AG08395 (cell line): ENCODE data around the gene XPOT.
A peak's percentile ranks its signal among the peaks of the same experiment; 100 is the strongest.

Source experiments
- DNase-seq: peaks from one replicate; pipeline ENCODE4 v3.0.0; 2012; ENCODE audit warnings: mixed read lengths, low spot score

The XPOT gene

DNA sequence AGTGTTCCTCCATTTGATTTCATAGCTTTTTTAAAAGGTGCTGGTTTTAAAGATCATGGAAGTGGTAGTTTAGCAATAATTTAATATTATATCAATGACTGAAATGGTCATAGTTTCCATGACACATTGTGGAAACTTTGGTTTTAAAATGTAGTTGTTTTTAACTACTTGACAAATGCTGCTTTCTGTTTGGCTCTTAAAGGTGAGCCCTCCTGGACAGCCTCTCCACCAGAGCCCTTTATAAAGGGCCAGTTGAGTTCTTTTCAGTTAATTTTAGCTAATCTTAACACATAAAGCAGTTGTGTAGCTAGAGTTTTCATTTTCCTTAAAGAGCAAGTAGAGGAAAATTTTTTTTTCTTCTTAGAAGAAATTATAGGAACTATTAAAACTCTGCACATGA is 14.0 kb downstream of the XPOT start:
- no peak for DNase-seq

DNA sequence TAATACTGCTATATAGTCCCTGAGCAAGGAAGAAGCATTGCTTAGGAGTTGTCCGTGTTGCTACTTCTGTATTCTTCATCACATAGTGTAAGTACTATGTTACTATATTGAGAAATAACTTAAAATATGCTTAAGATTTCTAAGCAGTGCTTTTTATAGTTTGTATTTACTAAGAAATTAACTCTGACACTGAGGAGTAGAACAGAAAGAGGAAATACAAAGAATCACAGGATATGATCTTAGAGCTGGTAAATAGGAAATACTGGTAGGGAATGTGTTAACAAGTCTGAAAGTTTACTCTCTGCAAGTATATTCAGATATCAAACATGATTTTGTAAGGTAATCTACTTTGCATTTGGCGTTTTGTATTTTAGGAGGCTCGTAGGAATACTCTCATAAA is 15.5 kb downstream of the XPOT start:
- no peak for DNase-seq

DNA sequence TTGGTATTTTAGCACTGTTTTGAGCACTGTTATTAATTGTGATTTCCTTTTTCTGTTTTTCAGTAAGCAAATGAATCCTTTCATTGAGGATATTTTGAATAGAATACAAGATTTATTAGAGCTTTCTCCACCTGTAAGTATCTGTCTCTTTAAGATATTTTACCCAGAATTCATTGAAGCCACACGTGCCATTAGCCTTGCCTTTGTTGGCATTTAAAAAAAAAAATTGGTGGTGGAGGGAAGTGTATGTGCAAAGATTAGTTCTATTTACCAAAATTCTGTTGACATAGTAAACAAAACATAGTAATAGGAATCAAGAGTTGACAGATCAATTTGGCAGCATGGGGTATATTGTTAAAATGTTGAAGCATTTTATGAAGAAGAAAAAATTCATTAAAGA is 23.8 kb downstream of the XPOT start:
- DNase-seq: no peak

DNA sequence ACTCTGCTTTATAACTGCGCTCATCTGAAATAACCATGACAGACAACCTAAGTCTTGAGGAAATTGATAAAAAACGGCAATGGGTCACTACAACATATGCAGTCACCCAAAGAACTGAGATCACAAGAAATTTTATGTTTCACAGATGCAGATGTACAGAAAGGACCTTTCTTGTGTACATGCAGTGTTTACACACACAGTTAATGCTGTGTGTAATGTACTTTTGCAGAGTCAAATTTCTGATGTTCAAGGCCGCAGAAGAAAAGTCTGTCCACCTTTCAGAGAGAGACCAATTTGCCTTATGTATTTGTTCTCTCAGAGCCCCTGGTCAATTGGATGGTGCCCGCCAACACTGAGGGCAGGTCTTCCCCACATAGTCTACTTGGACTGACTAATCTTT is 24.8 kb downstream of the XPOT start:
- DNase-seq: no peak

DNA sequence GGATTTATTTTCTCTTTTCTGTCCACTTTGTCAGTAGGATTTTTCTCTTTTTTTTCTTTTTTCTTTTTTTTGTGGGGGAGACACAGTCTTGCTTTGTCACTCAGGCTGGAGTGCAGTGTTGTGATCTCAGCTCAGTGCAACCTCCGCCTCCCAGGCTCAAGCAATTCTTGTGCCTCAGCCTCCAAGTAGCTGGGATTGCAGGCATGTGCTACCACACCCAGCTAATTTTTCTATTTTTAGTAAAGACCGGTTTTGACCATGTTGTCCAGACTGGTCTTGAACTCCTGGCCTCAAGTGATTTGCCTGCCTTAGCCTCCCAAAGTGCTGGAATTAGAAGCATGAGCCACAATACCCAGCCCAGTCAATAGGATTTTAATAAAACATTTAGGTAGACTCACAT is 26.7 kb downstream of the XPOT start:
- DNase-seq: no peak

DNA sequence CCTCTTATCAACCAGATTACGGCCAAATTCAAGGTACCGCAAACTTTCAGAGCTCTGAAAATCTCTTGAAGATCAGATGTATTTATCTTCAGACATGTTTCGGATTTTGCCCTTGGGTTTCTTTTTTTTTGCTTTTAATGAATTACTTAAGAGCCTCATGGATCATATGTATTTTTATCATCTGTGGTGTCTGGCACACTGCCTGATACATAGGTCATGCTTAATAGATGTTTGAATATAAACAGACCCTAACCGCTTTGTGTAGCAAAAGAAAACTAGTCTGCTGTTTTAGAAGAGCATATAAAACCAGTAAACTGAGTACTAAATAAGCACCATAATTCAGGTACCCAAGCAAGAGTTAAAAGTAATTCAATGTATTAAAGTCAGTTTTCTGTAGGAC is 27.6 kb downstream of the XPOT start:
- DNase-seq: no peak

DNA sequence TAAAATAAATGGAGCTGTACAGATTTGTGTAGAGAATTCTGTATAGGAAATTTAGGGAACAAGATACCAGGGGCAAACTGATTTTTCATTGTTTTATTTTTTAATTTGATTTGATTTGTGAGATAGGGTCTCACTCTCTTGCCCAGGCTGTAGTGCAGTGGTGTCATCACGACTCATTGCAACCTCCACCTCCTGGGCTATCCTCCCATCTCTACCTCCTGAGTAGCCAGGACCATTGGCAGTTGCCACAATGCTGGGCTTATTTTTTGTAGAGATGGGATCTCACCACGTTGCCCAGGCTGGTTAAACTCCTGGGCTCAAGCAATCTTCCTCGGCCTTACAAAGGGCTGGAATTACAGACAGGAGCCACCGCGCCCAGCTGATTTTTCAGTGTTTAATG is 29.7 kb downstream of the XPOT start:
- no peak for DNase-seq

DNA sequence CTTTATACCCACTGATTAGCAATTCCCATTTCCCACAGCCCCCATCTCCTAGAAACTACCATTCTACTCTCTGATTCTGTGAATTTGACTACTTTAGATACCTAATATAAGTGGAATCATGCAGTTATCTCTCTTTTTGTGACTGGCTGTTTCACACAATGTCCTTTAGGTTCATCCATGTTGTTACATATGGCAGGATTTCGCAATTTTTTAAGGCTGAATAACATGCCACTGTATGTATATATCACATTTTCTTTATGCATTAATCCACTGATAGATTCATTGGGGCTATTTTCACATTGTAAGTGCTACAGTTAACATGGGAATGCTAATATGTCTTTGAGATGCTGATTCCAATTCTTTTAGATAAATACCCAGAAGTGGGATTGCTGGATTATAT is 35.9 kb downstream of the XPOT start:
- DNase-seq: no peak

DNA sequence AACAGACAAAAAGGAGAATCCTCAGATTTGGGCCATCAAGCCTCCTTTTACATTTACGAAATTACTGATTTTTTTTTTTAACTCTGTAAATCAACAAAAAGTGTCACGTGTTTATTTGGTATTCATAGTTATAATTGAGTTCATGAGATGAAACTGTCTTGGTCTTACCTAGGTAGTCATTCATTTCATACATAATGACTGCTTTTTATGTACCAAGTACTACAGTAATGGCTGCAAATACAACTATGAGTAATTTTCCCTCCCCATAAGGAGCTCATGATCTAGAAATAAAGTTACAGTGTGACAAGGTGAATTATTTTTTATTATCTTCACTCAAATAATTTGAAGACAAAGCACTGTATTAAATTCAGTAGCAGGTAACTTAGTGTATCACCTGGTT is 41.3 kb downstream of the XPOT start:
- DNase-seq: no peak

DNA sequence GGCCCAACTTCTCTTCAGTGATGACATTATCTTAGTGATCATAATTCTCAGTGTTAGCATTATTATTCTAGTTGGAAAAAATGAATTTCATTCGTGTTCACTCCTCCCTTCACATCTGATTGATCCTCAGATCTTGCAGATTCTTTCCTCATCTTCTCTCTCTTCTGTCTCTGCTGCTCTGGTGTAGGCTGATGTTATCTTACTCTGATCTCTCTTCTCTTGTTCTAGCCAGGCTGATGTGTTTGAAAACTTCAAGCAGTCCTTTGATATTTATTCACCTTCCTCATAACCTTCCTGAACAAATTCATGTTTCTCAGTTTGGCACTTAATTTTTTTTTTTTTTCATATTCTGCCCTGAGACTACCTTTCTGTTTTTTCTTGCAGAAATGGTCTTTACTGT is 42.1 kb downstream of the XPOT start:
- no peak for DNase-seq

DNA sequence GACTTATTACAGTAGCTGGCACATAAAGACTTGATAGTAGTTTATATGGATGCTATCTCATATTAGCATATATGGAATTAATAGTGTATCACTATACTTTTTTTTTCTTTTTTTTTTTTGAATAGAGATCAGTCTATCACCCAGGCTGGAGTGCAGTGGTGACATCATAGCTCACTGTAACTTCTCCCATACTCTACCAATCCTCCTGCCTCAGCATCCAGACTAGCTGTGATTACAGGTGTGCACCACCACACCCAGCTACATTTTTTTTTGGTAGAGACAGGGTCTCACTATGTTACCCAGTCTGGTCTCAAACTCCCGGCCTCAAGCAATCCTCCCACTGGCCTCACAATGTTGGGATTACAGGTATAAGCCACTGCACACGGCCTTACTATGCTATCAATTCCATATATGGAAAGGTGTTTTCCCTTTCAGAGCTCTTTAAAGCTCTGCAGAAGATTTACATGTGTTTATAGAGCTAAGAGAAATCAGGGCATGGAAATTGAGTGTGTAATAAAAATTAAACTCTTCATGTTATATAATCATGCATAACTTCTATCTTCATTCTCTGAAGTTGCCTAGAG is 46.0 kb downstream of the XPOT start:
- DNase-seq: no peak

DNA sequence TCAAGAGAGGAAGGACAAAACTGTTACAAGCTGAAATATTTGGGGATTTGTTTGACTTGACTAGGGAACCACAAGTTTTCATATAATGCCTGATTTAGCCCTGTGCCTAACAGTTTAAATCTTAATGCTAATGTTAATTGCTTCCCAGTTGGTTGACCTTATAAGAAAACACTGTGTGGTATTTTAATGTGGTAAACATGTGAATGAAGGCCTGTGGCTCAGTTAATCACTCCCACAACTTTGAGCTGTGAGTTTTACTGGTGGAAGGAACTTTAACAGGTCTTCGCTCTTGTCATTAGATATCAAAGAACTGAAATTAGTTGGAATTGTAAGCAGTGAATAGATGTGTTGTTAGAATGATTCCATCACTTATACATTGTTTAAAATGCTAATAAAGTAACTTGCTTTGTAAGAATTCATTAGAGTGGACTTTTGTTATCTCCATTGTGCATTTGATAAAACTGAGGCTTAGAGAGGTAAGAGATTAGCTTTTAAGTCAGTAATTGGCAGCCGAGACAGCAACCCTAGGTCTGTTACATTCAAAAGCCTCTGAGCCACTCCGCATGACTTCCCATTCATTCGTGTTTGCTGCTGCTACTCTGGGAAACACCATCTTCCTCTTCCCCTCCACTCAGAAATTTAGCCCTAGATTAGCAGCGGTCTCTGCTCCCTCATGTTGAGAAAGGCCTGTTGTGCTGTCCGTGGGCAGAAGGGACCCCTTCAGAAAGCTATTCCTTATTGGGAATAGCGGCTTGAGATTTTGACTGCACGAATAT is 46.7 kb downstream of the XPOT start:
- peak; percentile 11 for DNase-seq

DNA sequence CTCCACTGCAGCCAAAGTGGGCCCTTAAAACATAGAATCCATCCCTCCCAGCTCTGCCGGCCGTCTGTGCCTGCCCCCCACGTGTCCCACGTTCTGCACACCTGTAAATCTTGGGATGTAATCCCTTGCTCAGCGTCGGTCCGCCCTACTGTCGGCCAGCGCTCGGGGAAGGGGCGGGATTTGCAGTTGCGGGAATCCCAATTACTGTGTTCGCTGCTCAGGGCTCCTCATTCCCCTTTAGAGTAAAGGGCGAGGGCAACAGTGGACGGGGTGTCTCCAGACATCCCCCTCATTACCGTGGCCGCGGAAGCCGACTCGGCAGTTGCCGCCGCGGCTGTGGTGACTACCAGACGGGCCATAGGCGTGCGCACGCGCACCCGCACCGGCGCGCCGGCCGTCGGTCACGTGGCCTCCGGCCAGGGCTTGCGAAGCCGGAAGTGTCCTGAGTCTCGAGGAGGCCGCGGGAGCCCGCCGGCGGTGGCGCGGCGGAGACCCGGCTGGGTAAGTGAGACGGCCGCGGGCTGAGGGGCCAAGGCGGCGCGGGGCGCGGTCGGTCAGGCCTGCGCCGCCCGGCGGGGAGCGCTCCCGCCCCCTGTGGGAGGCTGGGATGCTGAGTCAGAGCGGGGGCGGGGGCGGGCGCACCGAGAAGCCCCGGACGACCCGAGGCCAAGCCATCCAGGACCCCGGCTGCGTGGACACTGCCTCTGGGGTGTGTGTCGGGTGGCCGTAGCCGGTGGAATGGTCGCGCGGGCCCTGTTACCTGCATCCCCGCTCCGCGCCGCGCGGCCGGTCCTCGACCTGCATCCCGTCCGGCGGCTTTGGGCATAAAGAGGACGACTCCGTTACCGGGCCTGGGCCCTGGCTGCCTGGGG is 47.7 kb downstream of the XPOT start, which contains the start of gene TBK1:
Gene TBK1 (plus strand): TSS at position 434 of the 872 bp plus-strand sequence. CDS start 3,751 bp downstream, outside the sequence.
- peak; percentile 95 for DNase-seq

DNA sequence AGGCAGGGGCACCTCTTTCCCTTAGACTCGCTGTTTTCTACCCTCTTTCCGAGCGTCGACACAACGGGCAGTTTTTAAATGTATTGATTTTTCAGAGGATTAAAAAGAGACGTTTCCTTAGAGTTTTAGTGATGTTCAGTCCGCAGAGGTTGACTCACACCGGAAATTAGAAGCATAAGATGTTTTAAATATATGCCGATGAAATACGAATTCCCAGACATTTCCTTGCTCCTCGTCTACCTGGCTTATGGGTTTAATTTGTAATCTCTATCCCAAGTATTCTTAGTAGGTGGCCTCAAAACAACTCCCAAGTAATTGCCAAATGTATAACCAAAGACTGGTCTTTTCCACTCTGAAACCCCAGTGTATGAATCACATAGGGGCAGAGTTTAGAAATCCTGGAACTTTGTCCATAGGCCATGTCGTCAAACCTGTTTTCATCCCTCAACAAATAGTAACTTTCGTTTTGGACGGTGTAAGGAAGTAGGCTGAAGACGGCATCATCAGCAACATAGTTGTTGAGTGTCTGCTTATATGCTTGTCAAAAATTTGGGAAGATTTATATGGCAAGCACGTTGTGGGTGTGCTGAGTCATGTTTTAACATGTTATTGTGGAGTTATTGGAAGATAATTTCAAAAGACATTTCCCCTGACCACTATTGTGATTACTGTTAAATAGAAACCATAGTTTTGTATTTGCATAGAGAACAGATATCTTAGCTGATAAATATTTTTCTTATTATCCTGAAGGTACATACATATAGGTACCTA is 48.6 kb downstream of the XPOT start:
- DNase-seq: peak; percentile 64

DNA sequence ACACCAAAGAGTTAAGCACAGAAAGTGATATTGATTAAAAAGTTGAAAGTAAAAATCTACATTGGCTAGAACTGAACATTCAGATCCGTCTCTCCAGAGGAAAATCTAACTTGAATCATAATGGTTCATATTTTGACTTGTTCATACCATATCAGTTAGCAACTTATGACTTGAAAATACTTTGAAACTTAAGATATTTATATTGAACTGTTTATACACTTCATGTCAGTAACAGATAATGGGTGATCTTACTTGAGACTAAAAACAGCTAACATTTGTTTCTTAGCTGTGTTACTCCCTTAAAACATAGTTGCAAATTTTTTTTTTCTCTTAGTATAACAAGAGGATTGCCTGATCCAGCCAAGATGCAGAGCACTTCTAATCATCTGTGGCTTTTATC is 51.3 kb downstream of the XPOT start:
- no peak for DNase-seq

DNA sequence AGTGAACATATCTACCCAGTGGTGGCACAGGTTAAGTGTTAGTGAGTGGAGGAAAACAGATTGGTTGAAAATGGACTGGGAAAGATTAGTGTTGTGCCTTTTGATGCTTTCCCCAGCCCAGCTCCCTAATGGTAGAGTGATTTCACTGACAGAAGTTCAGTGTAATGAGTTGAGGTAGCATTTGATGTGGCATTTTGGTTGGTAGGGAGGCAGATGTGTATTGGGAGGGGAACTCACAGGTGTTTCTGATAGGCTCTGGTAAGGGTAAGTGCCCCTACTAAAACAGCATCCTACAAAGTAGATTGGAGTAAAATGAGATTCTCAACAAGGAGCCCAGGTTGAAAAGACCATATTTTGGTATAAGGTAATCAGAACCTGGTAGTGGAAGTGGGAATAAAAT is 51.9 kb downstream of the XPOT start:
- no peak for DNase-seq

DNA sequence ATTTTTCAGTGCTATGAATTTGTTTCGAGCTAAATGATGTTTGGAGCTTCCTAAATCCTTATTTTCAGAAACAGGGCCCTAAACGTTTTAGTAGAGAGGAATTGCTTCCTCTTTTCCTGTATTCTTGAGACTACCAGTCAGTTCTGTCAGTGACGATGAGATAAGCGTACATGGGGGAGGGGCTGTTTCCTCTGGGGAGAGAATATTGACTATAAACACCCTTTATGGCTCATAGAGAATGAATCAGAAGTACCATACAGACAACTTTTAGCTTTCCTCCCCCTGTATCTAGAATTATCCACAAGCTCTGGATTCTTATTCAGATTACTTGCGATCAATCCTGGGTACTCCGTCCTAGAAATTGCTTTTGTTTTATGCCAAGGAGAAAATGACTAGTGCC is 52.8 kb downstream of the XPOT start:
- no peak for DNase-seq

DNA sequence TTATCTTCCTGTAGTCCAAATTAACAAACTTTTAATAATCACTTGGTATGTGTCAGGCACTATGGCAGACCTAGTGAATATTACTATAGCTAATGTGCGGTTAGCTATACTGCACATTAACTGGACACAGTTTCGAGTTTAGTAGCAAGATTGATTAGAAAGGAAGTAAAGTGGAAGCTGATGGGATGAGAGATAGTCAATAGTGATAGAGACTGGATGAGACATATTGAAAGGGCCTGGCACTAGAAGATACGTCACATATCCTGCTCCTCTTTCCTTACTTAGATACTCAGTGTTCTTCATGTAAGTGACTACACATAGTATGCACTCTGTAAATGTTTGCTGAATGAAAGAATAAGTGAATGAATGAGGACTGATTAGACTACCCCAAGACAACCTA is 53.3 kb downstream of the XPOT start:
- no peak for DNase-seq

DNA sequence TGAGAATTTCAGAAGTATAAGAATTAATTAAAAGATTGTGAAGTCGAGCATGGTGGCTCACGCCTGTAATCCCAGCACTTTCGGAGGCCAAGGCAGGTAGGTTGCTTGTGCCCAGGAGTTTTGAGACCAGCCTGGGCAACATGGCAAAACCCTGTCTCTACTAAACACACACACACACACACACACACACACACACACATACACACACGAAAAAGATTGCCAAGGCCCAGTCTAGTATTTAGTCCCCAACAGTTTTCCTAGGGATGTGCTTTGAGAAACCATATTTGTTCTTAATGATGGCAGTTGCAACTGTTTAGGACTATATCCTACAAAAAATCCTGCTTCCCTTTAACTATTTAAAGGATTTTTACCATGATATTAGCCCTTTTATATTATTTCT is 53.7 kb downstream of the XPOT start:
- no peak for DNase-seq

DNA sequence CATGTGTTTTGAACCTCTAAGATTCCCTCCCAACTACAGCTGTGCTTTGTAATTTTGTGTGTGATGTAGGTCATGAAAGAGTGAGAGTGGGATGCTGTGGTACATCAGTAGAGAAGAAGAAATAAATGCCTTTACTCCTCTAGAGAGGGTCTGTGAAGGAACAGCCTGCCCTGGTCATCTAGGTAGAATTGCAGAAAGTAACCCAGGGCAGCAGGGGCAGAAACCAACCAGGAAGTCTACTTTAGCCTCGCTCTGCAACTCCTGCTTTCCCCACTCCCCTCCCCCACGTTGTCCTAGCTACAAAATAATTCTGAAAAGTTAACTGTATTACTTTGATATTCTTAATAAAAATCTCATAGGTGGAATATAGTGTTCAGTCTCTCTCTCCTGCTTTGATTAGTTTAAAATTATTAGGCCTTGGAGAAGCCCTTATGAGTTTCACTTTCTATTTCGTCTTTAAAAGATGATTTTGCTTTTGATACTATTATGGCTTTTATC is 55.3 kb downstream of the XPOT start:
- no peak for DNase-seq

DNA sequence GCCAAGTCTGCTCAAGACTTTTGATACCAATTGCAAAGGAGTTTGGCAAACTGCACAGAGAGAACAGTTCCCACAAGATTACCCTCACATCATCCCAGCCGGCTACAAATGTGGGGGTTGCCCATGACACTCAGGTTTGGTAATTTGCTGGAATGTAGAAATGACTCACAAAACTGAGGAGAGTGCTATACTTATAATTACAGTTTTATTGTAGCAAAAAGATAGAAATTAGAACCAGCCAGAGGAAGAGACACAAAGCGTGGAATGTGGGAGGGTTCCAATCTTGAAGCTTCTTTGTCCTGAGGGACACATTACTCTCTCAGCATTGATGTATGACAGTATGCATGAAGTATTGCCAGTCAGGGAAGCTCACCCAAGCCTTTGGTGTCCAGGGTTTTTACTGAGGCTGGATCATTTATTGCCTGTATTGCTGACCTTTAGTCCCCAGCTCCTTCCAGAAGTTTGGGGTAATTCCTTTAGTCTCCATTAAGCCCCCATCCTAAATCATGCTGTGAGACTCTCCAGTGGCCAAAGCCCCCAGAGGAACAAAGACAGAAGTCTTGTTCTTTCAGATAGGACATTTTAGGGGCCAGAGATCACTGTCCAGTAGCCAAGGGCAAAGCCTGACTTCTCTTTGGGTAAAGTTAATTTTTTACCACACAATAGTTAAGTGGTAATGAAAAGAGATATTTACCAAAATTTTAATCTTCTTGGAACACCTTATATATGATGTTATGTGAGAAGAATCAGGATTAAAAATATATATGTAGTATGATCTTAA is 57.6 kb downstream of the XPOT start:
- peak; percentile 82 for DNase-seq
